GM18909 (cell line): ENCODE measurements around the gene JAG2.

Experiments used
- ATAC-seq: cut with Tn5 transposase; IDR thresholded peaks from one replicate; pipeline ENCODE4 v1.9.1; 2021; ENCODE audit warnings: mild to moderate bottlenecking; ENCODE audit not compliant: unreplicated experiment, poor library complexity

JAG2 gene

GRCh38 chr14:105096206-105096875, 72.2 kb downstream of the JAG2 start:
- no peak for ATAC-seq

DNA sequence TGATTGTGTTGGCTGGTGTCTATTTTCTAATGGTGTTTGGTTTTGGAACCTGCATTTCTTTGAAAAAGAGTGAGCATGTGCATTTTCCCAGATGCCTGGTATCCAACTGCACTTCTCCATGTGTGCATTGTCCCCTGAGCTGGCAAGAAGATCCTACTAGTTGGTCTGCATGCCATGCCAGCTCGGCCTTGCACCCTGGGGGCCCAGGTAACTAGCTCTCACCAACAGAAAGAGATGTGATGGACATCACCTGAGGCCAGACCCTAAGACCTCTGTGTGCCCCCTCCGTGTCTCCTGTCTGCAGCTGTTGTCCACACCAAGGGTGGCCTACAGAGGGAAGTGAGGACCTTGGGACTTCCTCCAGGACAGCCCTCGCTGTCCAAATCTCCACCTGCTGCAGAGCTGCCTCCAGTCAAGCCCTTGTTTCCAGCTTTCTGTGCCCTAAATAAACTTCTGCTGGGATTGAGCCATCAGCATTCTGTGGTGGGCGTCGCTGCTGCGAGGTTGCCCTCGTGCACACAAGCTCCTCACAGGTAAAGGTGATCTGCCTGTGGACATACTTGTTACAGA, 73.3 kb downstream of the JAG2 start:
- no peak for ATAC-seq

DNA sequence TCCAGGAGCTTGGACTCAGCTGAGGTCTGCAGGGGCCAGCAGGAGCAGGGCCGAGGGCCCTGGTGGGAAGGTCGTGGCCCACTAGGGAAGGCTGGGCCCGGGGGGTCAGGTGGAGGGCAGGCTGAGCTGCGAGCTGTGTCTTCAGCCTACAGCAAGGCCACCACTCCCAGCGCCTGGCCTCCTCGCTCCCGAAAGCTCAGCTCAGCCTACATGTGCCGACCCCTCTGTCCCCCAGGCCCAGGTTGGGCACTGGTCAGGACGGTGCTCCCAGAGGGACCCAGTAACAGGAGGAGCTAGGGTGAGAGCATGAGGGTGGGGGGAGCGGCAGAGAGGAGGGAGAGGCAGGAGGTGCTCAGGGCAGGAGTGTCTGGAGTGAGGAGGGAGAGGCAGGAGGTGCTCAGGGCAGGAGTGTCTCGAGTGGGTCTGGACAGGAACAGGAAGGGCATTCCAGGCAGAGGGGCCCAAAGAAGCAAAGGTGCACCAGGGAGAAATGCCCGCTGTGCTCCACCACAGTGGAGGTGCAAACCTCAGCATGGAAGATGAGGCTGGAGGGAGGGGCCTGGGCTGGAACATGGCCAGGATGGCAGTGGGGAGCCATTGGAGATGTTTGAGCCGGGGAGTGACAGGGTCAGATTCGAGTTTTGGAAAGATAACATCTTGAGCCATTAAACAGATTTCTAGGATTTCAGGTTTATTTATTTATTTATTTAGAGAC, 74.2 kb downstream of the JAG2 start:
- ATAC-seq, result no peak

- peak; percentile 56 for ATAC-seq
These were observed 75.0 kb downstream of the JAG2 start for GRCh38 chr14:105093431-105094192.

DNA sequence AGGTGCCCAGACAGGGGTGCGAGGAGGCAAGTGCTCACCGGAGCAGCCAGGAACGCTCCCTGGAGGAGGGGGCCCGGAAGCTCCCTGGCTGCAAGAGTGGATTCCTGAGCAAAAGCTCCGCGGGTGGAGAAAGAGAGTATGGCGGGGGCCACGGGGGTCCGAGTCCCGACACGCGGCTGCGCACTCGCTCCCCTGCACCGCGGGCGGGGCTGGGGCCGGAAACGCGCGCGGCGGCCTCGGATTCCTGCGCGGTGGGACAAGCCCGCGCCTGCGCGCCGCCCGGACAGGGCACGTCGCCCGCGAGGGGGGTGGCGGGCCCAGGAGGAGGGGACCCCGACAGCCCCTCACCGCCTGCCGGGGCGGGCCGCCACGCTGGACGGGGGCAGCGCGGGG, 75.5 kb downstream of the JAG2 start:
- peak; percentile 42 for ATAC-seq

GRCh38 chr14:105092171-105093037, 76.2 kb downstream of the JAG2 start:
- ATAC-seq, result no peak

DNA sequence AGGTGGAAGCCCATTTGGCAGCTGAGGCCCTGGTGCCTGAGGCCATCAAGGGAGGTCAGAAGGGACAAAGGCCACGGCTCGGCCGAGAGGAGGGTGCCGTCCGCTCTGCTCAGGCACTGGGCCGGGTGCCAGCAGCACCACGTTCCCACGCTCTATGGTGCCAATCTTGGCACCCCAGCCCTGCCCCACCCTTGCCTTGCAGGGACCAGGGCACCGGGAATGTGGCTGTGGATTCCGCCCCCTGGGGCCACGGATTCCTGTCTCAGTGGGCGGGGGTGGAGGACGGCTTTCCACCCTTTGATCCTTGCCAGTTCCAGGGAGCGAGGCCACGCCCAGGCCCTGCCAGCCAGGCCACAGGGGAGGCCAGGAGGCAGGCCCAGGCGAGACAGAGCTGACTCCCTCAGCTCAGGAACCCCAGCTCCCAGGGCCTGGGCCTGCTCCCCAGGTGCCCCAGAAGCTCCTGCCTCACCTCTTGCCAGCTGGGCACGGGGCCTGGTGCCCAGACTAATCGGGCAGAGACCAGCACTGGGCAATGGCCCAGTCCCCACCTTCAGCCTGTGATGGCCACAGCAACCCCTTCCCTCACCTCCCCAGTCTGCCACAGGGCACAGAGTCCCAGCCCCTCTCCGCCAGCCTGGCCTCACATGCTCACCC, 76.9 kb downstream of the JAG2 start:
- ATAC-seq, result no peak

DNA sequence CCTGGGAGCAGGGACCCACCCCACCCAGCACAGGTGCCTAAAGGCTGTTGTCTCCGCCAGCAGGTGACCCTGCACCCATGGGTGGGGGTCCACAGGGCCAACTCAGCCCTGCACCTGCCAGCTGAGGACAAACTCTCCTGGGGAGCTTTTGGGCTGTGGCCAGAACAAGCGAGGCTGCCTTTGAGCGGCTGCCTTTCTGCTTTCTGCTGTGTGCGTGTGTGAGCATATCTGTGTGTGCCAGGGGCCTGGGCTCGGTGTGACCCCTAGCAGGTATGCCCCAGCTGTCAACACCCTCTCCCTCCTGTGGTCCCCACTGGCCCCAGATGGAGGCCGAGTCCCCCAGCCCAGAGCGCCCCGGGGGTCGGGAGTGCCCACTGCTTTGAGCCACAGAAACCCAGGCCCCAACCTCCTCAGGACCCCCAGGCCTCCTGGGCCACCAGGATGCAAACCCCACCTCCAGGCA, 77.5 kb downstream of the JAG2 start:
- no peak for ATAC-seq
